Measurements from ENCODE around the gene CELF2.

- no peak for TF ChIP-seq CTCF (IDR thresholded peaks at IDR 0.05; ENCODE audit: insufficient read depth, low read length, poor library complexity, severe bottlenecking)
- no peak for TF ChIP-seq EZH2phosphoT487 (conservative IDR thresholded peaks at IDR 0.05; ENCODE audit: low read length)
Measured at GRCh38 chr10:11120711-11121110, 103.0 kb downstream of the CELF2 start.

All from SU-DHL-6 (cell line).